IPS-18a (cell line): ENCODE data around the gene BARX2.

Experiments used
- H3K27ac ChIP-seq: one replicate; pipeline ENCODE4 v1.5.1; 2013; ENCODE audit warnings: low read length
- H3K27me3 ChIP-seq: one replicate; pipeline ENCODE4 v1.6.1; 2013; ENCODE audit warnings: mild to moderate bottlenecking, low read length; ENCODE audit not compliant: control insufficient read depth, insufficient read depth
- H3K36me3 ChIP-seq: one replicate; pipeline ENCODE4 v1.6.1; 2013; ENCODE audit warnings: low read depth, low read length; ENCODE audit not compliant: control insufficient read depth
- H3K4me1 ChIP-seq: one replicate; pipeline ENCODE4 v1.6.1; 2013; ENCODE audit warnings: low read depth, low read length; ENCODE audit not compliant: control insufficient read depth
- H3K4me3 ChIP-seq: one replicate; pipeline ENCODE4 v1.5.1; 2013; ENCODE audit warnings: low read length
- H3K9ac ChIP-seq: one replicate; pipeline ENCODE4 v1.6.1; 2013; ENCODE audit warnings: mild to moderate bottlenecking, low read length, moderate library complexity
- H3K9me3 ChIP-seq: one replicate; pipeline ENCODE4 v1.6.1; 2013; ENCODE audit warnings: low read depth, low read length; ENCODE audit not compliant: control insufficient read depth

Gene BARX2

GRCh38 chr11:129374993-129375750 is 476 bp upstream of the BARX2 start:
- peaks cover 95% of the 10 kb centered on the region for H3K27me3 ChIP-seq
- peak overlapping the region; percentile 50 for H3K4me3 ChIP-seq
- no peak overlapping the region for H3K27ac ChIP-seq
- no peaks in the 10 kb centered on the region for H3K9me3 ChIP-seq
- peaks cover 6% of the 10 kb centered on the region for H3K4me1 ChIP-seq
- H3K9ac ChIP-seq, result no peak overlapping the region
- no peaks in the 10 kb centered on the region for H3K36me3 ChIP-seq

GRCh38 chr11:129376658-129377341 is 1.2 kb downstream of the BARX2 start:
- no peak overlapping the region for H3K9ac ChIP-seq

GRCh38 chr11:129377739-129378138 is 2.1 kb downstream of the BARX2 start:
- Histone ChIP-seq H3K36me3 (no peaks in the 10 kb centered on the region), H3K27me3 (peaks cover 69% of the 10 kb centered on the region), H3K4me1 (peaks cover 6% of the 10 kb centered on the region), H3K27ac (no peak overlapping the region), H3K9ac (no peak overlapping the region), H3K4me3 (no peak overlapping the region), H3K9me3 (no peaks in the 10 kb centered on the region)

More at GRCh38 chr11:129376658-129377341, 1.2 kb downstream of the BARX2 start:
- H3K36me3 ChIP-seq, result no peaks in the 10 kb centered on the region
- H3K4me1 ChIP-seq, result peaks cover 6% of the 10 kb centered on the region
- H3K9me3 ChIP-seq, result no peaks in the 10 kb centered on the region
- H3K27ac ChIP-seq, result no peak overlapping the region
- peaks cover 78% of the 10 kb centered on the region for H3K27me3 ChIP-seq
- H3K4me3 ChIP-seq, result peak overlapping the region; percentile 61

- no peak overlapping the region for H3K27ac ChIP-seq
- peaks cover 42% of the 10 kb centered on the region for H3K27me3 ChIP-seq
- H3K36me3 ChIP-seq, result no peaks in the 10 kb centered on the region
- H3K4me3 ChIP-seq, result no peak overlapping the region
- no peaks in the 10 kb centered on the region for H3K9me3 ChIP-seq
- no peak overlapping the region for H3K9ac ChIP-seq
- H3K4me1 ChIP-seq, result peaks cover 6% of the 10 kb centered on the region
Measured at GRCh38 chr11:129380413-129380812, 4.8 kb downstream of the BARX2 start.

GRCh38 chr11:129382583-129382982 is 6.9 kb downstream of the BARX2 start:
- H3K27me3 ChIP-seq, result peaks cover 23% of the 10 kb centered on the region

GRCh38 chr11:129383060-129383459 is 7.4 kb downstream of the BARX2 start:
- no peaks in the 10 kb centered on the region for H3K9me3 ChIP-seq
- H3K9ac ChIP-seq, result no peak overlapping the region
- H3K36me3 ChIP-seq, result no peaks in the 10 kb centered on the region
- H3K4me3 ChIP-seq, result no peak overlapping the region
- no peaks in the 10 kb centered on the region for H3K4me1 ChIP-seq
- no peak overlapping the region for H3K27ac ChIP-seq
- peaks cover 18% of the 10 kb centered on the region for H3K27me3 ChIP-seq

More at GRCh38 chr11:129382583-129382982, 6.9 kb downstream of the BARX2 start:
- no peaks in the 10 kb centered on the region for H3K9me3 ChIP-seq
- H3K36me3 ChIP-seq, result no peaks in the 10 kb centered on the region
- H3K4me3 ChIP-seq, result no peak overlapping the region
- H3K27ac ChIP-seq, result no peak overlapping the region
- no peak overlapping the region for H3K9ac ChIP-seq
- H3K4me1 ChIP-seq, result no peaks in the 10 kb centered on the region

GRCh38 chr11:129383502-129383901 is 7.9 kb downstream of the BARX2 start:
- H3K9ac ChIP-seq, result no peak overlapping the region
- H3K4me3 ChIP-seq, result no peak overlapping the region
- H3K4me1 ChIP-seq, result no peaks in the 10 kb centered on the region
- H3K27me3 ChIP-seq, result peaks cover 14% of the 10 kb centered on the region
- H3K36me3 ChIP-seq, result no peaks in the 10 kb centered on the region
- H3K9me3 ChIP-seq, result no peaks in the 10 kb centered on the region
- no peak overlapping the region for H3K27ac ChIP-seq

- no peaks in the 10 kb centered on the region for H3K36me3 ChIP-seq
- no peak overlapping the region for H3K4me3 ChIP-seq
- no peak overlapping the region for H3K9ac ChIP-seq
- no peak overlapping the region for H3K27ac ChIP-seq
- no peaks in the 10 kb centered on the region for H3K4me1 ChIP-seq
- peaks cover 5% of the 10 kb centered on the region for H3K27me3 ChIP-seq
- H3K9me3 ChIP-seq, result no peaks in the 10 kb centered on the region
Measured at GRCh38 chr11:129384415-129384814, 8.8 kb downstream of the BARX2 start.

- H3K4me1 ChIP-seq, result no peaks in the 10 kb centered on the region
Measured at GRCh38 chr11:129385801-129386200, 10.2 kb downstream of the BARX2 start.

GRCh38 chr11:129386795-129387397 is 11.2 kb downstream of the BARX2 start:
- no peak overlapping the region for H3K4me3 ChIP-seq
- H3K9me3 ChIP-seq, result no peaks in the 10 kb centered on the region
- H3K36me3 ChIP-seq, result no peaks in the 10 kb centered on the region
- H3K9ac ChIP-seq, result no peak overlapping the region
- H3K4me1 ChIP-seq, result no peaks in the 10 kb centered on the region
- H3K27ac ChIP-seq, result no peak overlapping the region
- H3K27me3 ChIP-seq, result no peaks in the 10 kb centered on the region

More at GRCh38 chr11:129385801-129386200, 10.2 kb downstream of the BARX2 start:
- H3K27ac ChIP-seq, result no peak overlapping the region
- H3K27me3 ChIP-seq, result no peaks in the 10 kb centered on the region
- H3K9ac ChIP-seq, result no peak overlapping the region
- no peaks in the 10 kb centered on the region for H3K36me3 ChIP-seq
- H3K4me3 ChIP-seq, result no peak overlapping the region
- H3K9me3 ChIP-seq, result no peaks in the 10 kb centered on the region

GRCh38 chr11:129387434-129387833 is 11.8 kb downstream of the BARX2 start:
- H3K27ac ChIP-seq, result no peak overlapping the region
- no peaks in the 10 kb centered on the region for H3K9me3 ChIP-seq
- H3K36me3 ChIP-seq, result no peaks in the 10 kb centered on the region
- no peak overlapping the region for H3K9ac ChIP-seq
- no peaks in the 10 kb centered on the region for H3K4me1 ChIP-seq
- no peak overlapping the region for H3K4me3 ChIP-seq
- no peaks in the 10 kb centered on the region for H3K27me3 ChIP-seq
